Neural cell (in vitro differentiated cells): ENCODE measurements around the gene ARHGEF10L. TPM values are rescaled to one million over a fixed set of nuclear protein-coding genes. Genes with fewer than 3 reads are reported as not detected.

Experiments used
- H2AFZ ChIP-seq: fragments of 200-600, 300-800 bp; sonication (generic), shearing (Covaris generic); 2 replicates; pipeline ENCODE4 v1.6.0; 2014; ENCODE audit warnings: low read depth, mild to moderate bottlenecking, antibody characterized with exemption, low read length, moderate library complexity
- H3F3A ChIP-seq: fragments of 200-600 bp; shearing (Covaris generic); 2 replicates; pipeline ENCODE4 v1.6.1; 2016; ENCODE audit warnings: mild to moderate bottlenecking, moderate library complexity, mixed read lengths, antibody characterized with exemption, low read length; ENCODE audit not compliant: insufficient read depth, poor library complexity, severe bottlenecking
- H3K27ac ChIP-seq: fragments of 200-600, 300-800 bp; sonication (generic), shearing (Covaris generic); 2 replicates; pipeline ENCODE4 v1.5.1; 2014; ENCODE audit warnings: mild to moderate bottlenecking, low read length, moderate library complexity
- H3K27me3 ChIP-seq: fragments of 300-800, 200-600 bp; sonication (generic), shearing (Covaris generic); 2 replicates; pipeline ENCODE4 v1.6.0; 2014; ENCODE audit warnings: mild to moderate bottlenecking, low read depth, low read length, moderate library complexity; ENCODE audit not compliant: insufficient read depth
- H3K36me3 ChIP-seq: fragments of 300-800, 200-600 bp; sonication (generic), shearing (Covaris generic); 2 replicates; pipeline ENCODE4 v1.5.1; 2014; ENCODE audit warnings: mild to moderate bottlenecking, antibody characterized with exemption, low read length, moderate library complexity; ENCODE audit not compliant: insufficient read depth
- H3K4me2 ChIP-seq: fragments of 300-800, 200-600 bp; sonication (generic), shearing (Covaris generic); 2 replicates; pipeline ENCODE4 v1.6.0; 2014; ENCODE audit warnings: mild to moderate bottlenecking, low read length
- H3K4me3 ChIP-seq: fragments of 300-800, 200-600 bp; sonication (generic), shearing (Covaris generic); 2 replicates; pipeline ENCODE4 v1.5.1; 2014; ENCODE audit warnings: mild to moderate bottlenecking, low read length, moderate library complexity
- H3K79me2 ChIP-seq: fragments of 200-600 bp; shearing (Covaris generic); replicated peaks from 2 replicates; pipeline ENCODE4 v1.6.0; 2014; ENCODE audit warnings: mild to moderate bottlenecking, low read length, moderate library complexity; ENCODE audit not compliant: insufficient read depth
- H3K9ac ChIP-seq: fragments of 300-800, 200-600 bp; sonication (generic), shearing (Covaris generic); 2 replicates; pipeline ENCODE4 v1.6.1; 2016; ENCODE audit warnings: mild to moderate bottlenecking, low read length, mixed read lengths
- H3K9me2 ChIP-seq: fragments of 200-600 bp; shearing (Covaris generic); 2 replicates; pipeline ENCODE4 v1.6.1; 2016; ENCODE audit warnings: mild to moderate bottlenecking, low read length, mixed read lengths; ENCODE audit not compliant: insufficient read depth
- H3K9me3 ChIP-seq: fragments of 200-600, 300-800 bp; sonication (generic), shearing (Covaris generic); 2 replicates; pipeline ENCODE4 v1.6.1; 2016; ENCODE audit warnings: mild to moderate bottlenecking, mixed run types, low read length, moderate library complexity, mixed read lengths
- H4K20me1 ChIP-seq: fragments of 200-600 bp; shearing (Covaris generic); 2 replicates; pipeline ENCODE4 v1.6.1; 2016; ENCODE audit warnings: mild to moderate bottlenecking, mixed run types; ENCODE audit not compliant: insufficient read depth
- CTCF ChIP-seq: fragments of 450-650 bp; IDR thresholded peaks from 2 replicates; pipeline ENCODE4 v1.5.1; 2014; ENCODE audit warnings: antibody characterized with exemption, mild to moderate bottlenecking, moderate library complexity; ENCODE audit not compliant: poor library complexity, severe bottlenecking
- EP300 ChIP-seq: fragments of 450-650 bp; conservative IDR thresholded peaks from 2 replicates; pipeline ENCODE4 v1.6.1; 2014; ENCODE audit warnings: antibody characterized with exemption, mild to moderate bottlenecking, moderate library complexity; ENCODE audit not compliant: poor library complexity, severe bottlenecking
- EZH2 ChIP-seq: fragments of 200-600, 300-800 bp; shearing (Covaris generic), sonication (generic); IDR thresholded peaks from 2 replicates; pipeline ENCODE4 v1.6.1; 2014; ENCODE audit warnings: antibody characterized with exemption, low read length, borderline replicate concordance, mild to moderate bottlenecking; ENCODE audit not compliant: insufficient read depth, poor library complexity, severe bottlenecking
- MXI1 ChIP-seq: fragments of 450-650 bp; conservative IDR thresholded peaks from 2 replicates; pipeline ENCODE4 v1.6.1; 2014; ENCODE audit warnings: antibody characterized with exemption, mild to moderate bottlenecking; ENCODE audit not compliant: poor library complexity, severe bottlenecking
- POLR2AphosphoS5 ChIP-seq: IDR thresholded peaks from 2 replicates; pipeline ENCODE4 v1.6.1; 2012
- RAD21 ChIP-seq: fragments of 450-650 bp; conservative IDR thresholded peaks from 2 replicates; pipeline ENCODE4 v1.6.1; 2014; ENCODE audit warnings: antibody characterized with exemption, mild to moderate bottlenecking, moderate library complexity
- REST ChIP-seq: IDR thresholded peaks from 2 replicates; pipeline ENCODE4 v1.6.1; 2012; ENCODE audit warnings: borderline replicate concordance
- SMC3 ChIP-seq: fragments of 450-650 bp; conservative IDR thresholded peaks from 2 replicates; pipeline ENCODE4 v1.6.1; 2014; ENCODE audit warnings: antibody characterized with exemption, mild to moderate bottlenecking, moderate library complexity; ENCODE audit not compliant: poor library complexity
- TAF1 ChIP-seq: IDR thresholded peaks from 2 replicates; pipeline ENCODE4 v1.6.1; 2012; ENCODE audit warnings: low read depth
- polyA plus RNA-seq: library from polyadenylated mRNA; depleted of rRNA; stranded (reverse); fragments of >200 nt; gene quantifications from 2 replicates; pipeline ENCODE4 v1.2.3, GENCODE V29; 2014

ARHGEF10L gene
- polyA plus RNA-seq, 1 donor from 2014 or later: 123 TPM

DNA sequence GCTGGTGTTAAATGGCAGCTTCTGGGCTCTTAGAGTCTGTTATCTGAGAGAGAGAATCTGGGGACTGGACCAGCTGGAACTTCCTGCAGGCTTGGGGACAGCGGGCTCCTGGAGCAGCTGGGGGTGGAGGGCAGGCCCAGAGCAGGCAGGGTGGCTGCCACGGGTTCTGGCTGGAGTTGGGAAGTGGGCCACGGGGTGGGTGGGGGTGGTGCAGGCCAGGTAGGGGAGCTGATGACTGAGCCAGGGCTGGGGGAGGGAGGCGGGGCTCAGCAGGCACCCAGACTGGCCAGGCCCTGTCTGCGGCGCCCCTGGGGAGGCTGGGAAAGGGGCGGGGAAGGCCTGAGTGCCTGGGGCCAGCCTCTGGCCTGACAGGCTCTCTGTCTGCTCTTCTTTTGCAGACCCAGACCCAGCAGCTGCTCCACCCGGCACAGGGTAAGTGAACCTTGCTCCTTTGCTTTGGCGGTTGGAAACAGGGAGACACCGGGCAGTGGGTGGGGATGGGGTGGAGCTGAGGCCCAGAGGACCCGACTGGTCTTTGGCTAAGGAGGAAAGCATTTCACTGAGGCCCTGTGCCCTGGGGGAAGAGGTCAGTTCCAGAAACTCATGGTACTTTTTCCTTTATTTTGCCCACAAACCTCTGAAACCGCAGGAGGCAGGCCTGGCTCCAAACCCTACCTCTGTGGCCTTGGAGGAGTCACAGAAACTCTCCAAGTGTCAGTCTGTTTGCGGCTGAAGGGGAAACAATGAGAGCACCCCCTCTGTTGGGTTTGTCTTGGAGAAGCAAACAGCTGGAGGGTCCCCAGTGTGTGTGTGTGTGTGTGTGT, 48.8 kb downstream of the ARHGEF10L start:
- H4K20me1 ChIP-seq: no peaks in the 10 kb centered on the region

More for the DNA sequence above, 48.8 kb downstream of the ARHGEF10L start:
- no peak overlapping the region for H2AFZ ChIP-seq
- no peak overlapping the region for H3K4me3 ChIP-seq
- H3K9ac ChIP-seq: no peak overlapping the region
- no peak overlapping the region for H3K4me2 ChIP-seq
- H3K79me2 ChIP-seq: no peaks in the 10 kb centered on the region
- no peak overlapping the region for H3K27ac ChIP-seq
- no peaks in the 10 kb centered on the region for H3K27me3 ChIP-seq
- H3K9me3 ChIP-seq: no peaks in the 10 kb centered on the region
- H3K9me2 ChIP-seq: no peaks in the 10 kb centered on the region
- H3K36me3 ChIP-seq: no peaks in the 10 kb centered on the region
- H3F3A ChIP-seq: no peaks in the 10 kb centered on the region
- TF ChIP-seq POLR2AphosphoS5: no peak
- no peak for TF ChIP-seq SMC3
- no peak for TF ChIP-seq CTCF
- TF ChIP-seq EZH2: no peak
- no peak for TF ChIP-seq REST
- no peak for TF ChIP-seq EP300
- no peak for TF ChIP-seq MXI1
- no peak for TF ChIP-seq TAF1
- no peak for TF ChIP-seq RAD21
